Gastroesophageal sphincter (tissue), 4 donors: Measurements from ENCODE around the gene NOVA1. TPM values are rescaled to one million over a fixed set of nuclear protein-coding genes. Genes with fewer than 3 reads are reported as not detected.

Source experiments
- ATAC-seq: fragments of 150-250 bp; one replicate; pipeline ENCODE4 v1.9.1; 2016; ENCODE audit warnings: mild to moderate bottlenecking, moderate library complexity
- H3K27ac ChIP-seq, 4 donors: fragments of 200-600 bp; sonication (generic) in 3 of 4; 1 replicate in 3 of 4; 2 replicates in 1 of 4; pipeline ENCODE4 v1.5.1; 2016 to 2019
- H3K27me3 ChIP-seq: fragments of 200-600 bp; sonication (generic); one replicate; pipeline ENCODE4 v1.5.1; 2019
- H3K36me3 ChIP-seq, 2 donors: fragments of 200-600 bp; sonication (generic); one replicate each; pipeline ENCODE4 v1.5.1; 2019; ENCODE audit warnings: control low read depth in 1 of 2
- H3K4me1 ChIP-seq, 3 donors: fragments of 200-600 bp; sonication (generic); 1 replicate in 2 of 3; 2 replicates in 1 of 3; pipeline ENCODE4 v1.5.1; 2016 to 2019; ENCODE audit warnings: control low read depth in 2 of 3
- H3K4me3 ChIP-seq, 2 donors: fragments of 200-600 bp; sonication (generic); one replicate each; pipeline ENCODE4 v1.5.1; 2019; ENCODE audit warnings: mild to moderate bottlenecking in 1 of 2, moderate library complexity in 1 of 2
- H3K9me3 ChIP-seq, 3 donors: fragments of 200-600 bp; sonication (generic); one replicate each; pipeline ENCODE4 v1.5.1; 2017 to 2019; ENCODE audit warnings: control low read depth in 2 of 3
- CTCF ChIP-seq, 4 experiments: fragments of 200-600 bp in 2 of 4; fragments of 450-650 bp in 2 of 4; sonication (generic) in 1 of 4; IDR thresholded peaks; one replicate each; pipeline ENCODE4 v1.5.1; 2017 to 2019; ENCODE audit warnings: antibody characterized with exemption in 4 of 4, mild to moderate bottlenecking in 2 of 4, moderate library complexity in 2 of 4
- EP300 ChIP-seq: sonication (generic); formaldehyde crosslinking; IDR thresholded peaks from one replicate; pipeline ENCODE4 v1.6.1; 2017; ENCODE audit warnings: antibody characterized with exemption, mild to moderate bottlenecking
- POLR2A ChIP-seq, 2 donors: fragments of 450-650 bp; IDR thresholded peaks; one replicate each; pipeline ENCODE4 v1.6.1; 2017; ENCODE audit warnings: antibody characterized with exemption in 2 of 2, mild to moderate bottlenecking in 2 of 2, moderate library complexity in 1 of 2
- POLR2AphosphoS5 ChIP-seq: sonication (generic); formaldehyde crosslinking; IDR thresholded peaks from one replicate; pipeline ENCODE4 v1.6.1; 2017; ENCODE audit warnings: antibody characterized with exemption
- WGBS, 2 donors: methylation state at CpG; one replicate each; pipeline ENCODE4 v1.1.5; 2018; ENCODE audit warnings: low coverage in 1 of 2; 5-methylcytosine and 5-hydroxymethylcytosine counted together
- total RNA-seq, 4 donors: library from RNA; depleted of rRNA; stranded (reverse); fragments of >200 nt; gene quantifications; one replicate each; pipeline ENCODE4 v1.1.0, GENCODE V29; 2016

NOVA1 gene
- total RNA-seq, 4 donors from 2014 or later: 7.0 to 18.2 (median 12.9) TPM

DNA sequence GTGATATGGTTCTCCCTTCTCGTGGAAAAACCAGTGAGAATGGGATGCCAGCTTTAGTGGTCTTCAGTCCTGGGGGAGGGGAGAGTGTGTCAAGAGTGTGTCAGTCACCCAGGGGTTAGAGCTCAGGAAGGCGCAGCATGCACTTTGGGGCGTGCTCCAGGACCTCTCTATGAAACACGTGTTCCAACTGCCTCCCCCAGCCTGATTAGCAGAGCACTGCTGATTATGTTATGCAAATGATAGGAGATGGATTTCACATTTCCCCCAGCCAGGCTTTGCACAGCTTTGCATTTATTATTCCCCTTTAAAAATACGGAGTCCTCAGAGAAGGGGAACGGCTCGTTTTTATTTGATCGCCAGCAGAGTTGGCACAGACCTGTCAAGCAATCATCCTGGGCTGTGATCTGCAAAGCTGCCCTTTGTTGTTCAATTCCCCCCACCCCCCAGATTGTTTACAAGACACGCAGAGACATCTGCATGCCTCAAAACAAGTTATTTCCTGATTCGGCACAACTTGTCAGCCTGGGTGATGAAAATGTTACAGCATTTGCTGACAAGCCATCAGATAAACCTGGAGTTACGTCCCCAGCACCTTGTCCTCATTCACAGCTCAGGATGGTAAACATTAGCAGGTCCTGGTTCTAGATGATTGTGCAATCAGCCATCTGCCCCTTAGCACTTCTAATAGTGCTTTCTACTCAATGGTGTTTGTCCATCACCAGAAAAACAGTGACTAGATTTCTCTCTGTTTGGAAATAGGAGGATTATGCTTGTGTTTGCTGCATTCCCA lies 196.5 kb downstream of the NOVA1 start:
- no peak overlapping the region for H3K4me3 ChIP-seq
- H3K9me3 ChIP-seq: no peaks in the 10 kb centered on the region
- H3K27ac ChIP-seq: no peak overlapping the region
- peaks cover 0 to 2% (median 0%) of the 10 kb centered on the region in 3 donors for H3K4me1 ChIP-seq
- no peaks in the 10 kb centered on the region for H3K27me3 ChIP-seq
- no peaks in the 10 kb centered on the region for H3K36me3 ChIP-seq
- no peak for TF ChIP-seq EP300
- no peak for TF ChIP-seq CTCF (IDR thresholded peaks at IDR 0.05)
- TF ChIP-seq POLR2A (IDR thresholded peaks at IDR 0.05): no peak
- TF ChIP-seq POLR2AphosphoS5: no peak
- no peak for ATAC-seq
- 55 to 62% methylated on average over 4 to 8 of the region's 11 CpGs for WGBS, 2 donors

DNA sequence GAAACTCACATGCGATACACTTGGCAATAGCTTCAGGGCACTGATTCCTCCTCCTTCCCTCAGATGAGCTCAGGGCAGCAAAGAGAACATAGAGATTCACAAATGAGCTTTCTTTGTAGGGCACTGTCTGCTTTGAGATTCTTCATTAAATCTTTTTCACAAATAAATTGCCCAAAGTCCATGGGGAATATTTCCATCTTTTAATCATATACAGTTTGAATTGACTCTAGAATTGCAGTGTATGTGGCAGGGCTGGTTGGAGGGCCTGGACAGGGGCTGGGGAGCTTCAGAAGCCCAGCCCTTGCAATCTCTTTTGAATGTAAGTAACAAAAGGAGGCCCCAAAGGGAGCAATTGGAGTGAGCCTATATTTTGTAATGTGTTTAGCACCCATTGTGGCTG lies 197.5 kb downstream of the NOVA1 start:
- no peaks in the 10 kb centered on the region for H3K9me3 ChIP-seq
- ATAC-seq: no peak
- H3K27ac ChIP-seq: no peak overlapping the region
- H3K27me3 ChIP-seq: no peaks in the 10 kb centered on the region
- no peaks in the 10 kb centered on the region for H3K36me3 ChIP-seq
- TF ChIP-seq EP300 (no peak), CTCF (IDR thresholded peaks at IDR 0.05) (no peak), POLR2AphosphoS5 (no peak), POLR2A (IDR thresholded peaks at IDR 0.05) (no peak)
- H3K4me1 ChIP-seq: peaks cover 0 to 12% (median 0%) of the 10 kb centered on the region in 3 donors
- WGBS, 2 donors: 57 to 83% methylated on average over 1 of the region's 1 CpG
- no peak overlapping the region for H3K4me3 ChIP-seq

GRCh38 chr14:26398616-26399015 lies 199.2 kb downstream of the NOVA1 start:
- TF ChIP-seq CTCF (IDR thresholded peaks at IDR 0.05) (no peak), POLR2A (IDR thresholded peaks at IDR 0.05) (no peak), EP300 (no peak), POLR2AphosphoS5 (no peak)
- H3K27me3 ChIP-seq: no peaks in the 10 kb centered on the region
- ATAC-seq: no peak
- no peaks in the 10 kb centered on the region for H3K9me3 ChIP-seq
- no peak overlapping the region for H3K27ac ChIP-seq
- peaks cover 0 to 25% (median 3%) of the 10 kb centered on the region in 3 donors for H3K4me1 ChIP-seq
- H3K36me3 ChIP-seq: no peaks in the 10 kb centered on the region
- H3K4me3 ChIP-seq: no peak overlapping the region
